Measurements from ENCODE around the gene CEACAM16.

GRCh38 chr19:44729516-44730033 lies 30.6 kb downstream of the CEACAM16 start:
- TF ChIP-seq CTCF (conservative IDR thresholded peaks at IDR 0.05; ENCODE audit: low read length) (no peak), EZH2phosphoT487 (IDR thresholded peaks at IDR 0.05; ENCODE audit: borderline replicate concordance, low read depth, low read length) (no peak)

All from OCI-LY7 (cell line).